Left ventricle myocardium inferior (tissue), 1 donor: Measurements from ENCODE around the gene SNORC. TPM values are rescaled to one million over a fixed set of nuclear protein-coding genes. Genes with fewer than 3 reads are reported as not detected.

Source experiments
- DNase-seq: peaks from one replicate; pipeline ENCODE4 v3.0.0-alpha.2; 2020
- H3K27ac ChIP-seq: fragments of 200-600 bp; replicated peaks from 2 replicates; pipeline ENCODE4 v1.8.0; 2021
- H3K27me3 ChIP-seq: fragments of 200-600 bp; 2 replicates; pipeline ENCODE4 v1.8.0; 2021; ENCODE audit warnings: low read depth
- H3K36me3 ChIP-seq: fragments of 200-600 bp; 2 replicates; pipeline ENCODE4 v1.8.0; 2021
- H3K4me1 ChIP-seq: fragments of 200-600 bp; 2 replicates; pipeline ENCODE4 v1.8.0; 2021
- H3K4me3 ChIP-seq: fragments of 200-600 bp; 2 replicates; pipeline ENCODE4 v1.8.0; 2021; ENCODE audit warnings: mild to moderate bottlenecking, moderate library complexity
- H3K9me3 ChIP-seq: fragments of 200-600 bp; replicated peaks from 2 replicates; pipeline ENCODE4 v1.8.0; 2021
- intact Hi-C: fragments of 100-400 bp; cut with micrococcal nuclease; formaldehyde crosslinking; loops from one replicate; pipeline ENCODE4 v1.11.0; 2022
- total RNA-seq: library from RNA; stranded (reverse); fragmentation: NEBNext Ultra II Directional; extraction: Animal tissue kit (Norgen Biotek cat#: 25700); gene quantifications from one replicate; pipeline ENCODE4 v1.2.1, GENCODE V29; 2021
- TF ChIP-seq, protein P1 (sequence below): fragments of 200-600 bp; IDR thresholded peaks from 2 replicates; pipeline ENCODE4 v1.8.0; 2021; ENCODE audit warnings: antibody characterized with exemption, mild to moderate bottlenecking, borderline replicate concordance
- donor health status: DM: no; HTN: yes; CAD: no; lungs with severe emphysema.

Gene SNORC
- total RNA-seq, 1 donor from 2014 or later, result 1.0 TPM

GRCh38 chr2:232894251-232894650 is 24.2 kb downstream of the SNORC start:
- DNase-seq, result peak; percentile 8
- peaks cover 68% of the 10 kb centered on the region for H3K27me3 ChIP-seq
- intact Hi-C loops, result no loop called here
- H3K4me3 ChIP-seq, result no peak overlapping the region
- no peaks in the 10 kb centered on the region for H3K9me3 ChIP-seq
- TF ChIP-seq, protein P1, sequence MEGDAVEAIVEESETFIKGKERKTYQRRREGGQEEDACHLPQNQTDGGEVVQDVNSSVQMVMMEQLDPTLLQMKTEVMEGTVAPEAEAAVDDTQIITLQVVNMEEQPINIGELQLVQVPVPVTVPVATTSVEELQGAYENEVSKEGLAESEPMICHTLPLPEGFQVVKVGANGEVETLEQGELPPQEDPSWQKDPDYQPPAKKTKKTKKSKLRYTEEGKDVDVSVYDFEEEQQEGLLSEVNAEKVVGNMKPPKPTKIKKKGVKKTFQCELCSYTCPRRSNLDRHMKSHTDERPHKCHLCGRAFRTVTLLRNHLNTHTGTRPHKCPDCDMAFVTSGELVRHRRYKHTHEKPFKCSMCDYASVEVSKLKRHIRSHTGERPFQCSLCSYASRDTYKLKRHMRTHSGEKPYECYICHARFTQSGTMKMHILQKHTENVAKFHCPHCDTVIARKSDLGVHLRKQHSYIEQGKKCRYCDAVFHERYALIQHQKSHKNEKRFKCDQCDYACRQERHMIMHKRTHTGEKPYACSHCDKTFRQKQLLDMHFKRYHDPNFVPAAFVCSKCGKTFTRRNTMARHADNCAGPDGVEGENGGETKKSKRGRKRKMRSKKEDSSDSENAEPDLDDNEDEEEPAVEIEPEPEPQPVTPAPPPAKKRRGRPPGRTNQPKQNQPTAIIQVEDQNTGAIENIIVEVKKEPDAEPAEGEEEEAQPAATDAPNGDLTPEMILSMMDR, result no peak
- no peaks in the 10 kb centered on the region for H3K36me3 ChIP-seq
- no peak overlapping the region for H3K27ac ChIP-seq
- peaks cover 7% of the 10 kb centered on the region for H3K4me1 ChIP-seq

GRCh38 chr2:232894746-232895145 is 24.7 kb downstream of the SNORC start:
- Histone ChIP-seq H3K4me3 (no peak overlapping the region), H3K36me3 (no peaks in the 10 kb centered on the region), H3K4me1 (peaks cover 7% of the 10 kb centered on the region), H3K9me3 (no peaks in the 10 kb centered on the region), H3K27ac (no peak overlapping the region), H3K27me3 (peaks cover 63% of the 10 kb centered on the region)
- intact Hi-C loops, result no loop called here
- TF ChIP-seq, protein P1, result no peak
- DNase-seq, result no peak

DNA sequence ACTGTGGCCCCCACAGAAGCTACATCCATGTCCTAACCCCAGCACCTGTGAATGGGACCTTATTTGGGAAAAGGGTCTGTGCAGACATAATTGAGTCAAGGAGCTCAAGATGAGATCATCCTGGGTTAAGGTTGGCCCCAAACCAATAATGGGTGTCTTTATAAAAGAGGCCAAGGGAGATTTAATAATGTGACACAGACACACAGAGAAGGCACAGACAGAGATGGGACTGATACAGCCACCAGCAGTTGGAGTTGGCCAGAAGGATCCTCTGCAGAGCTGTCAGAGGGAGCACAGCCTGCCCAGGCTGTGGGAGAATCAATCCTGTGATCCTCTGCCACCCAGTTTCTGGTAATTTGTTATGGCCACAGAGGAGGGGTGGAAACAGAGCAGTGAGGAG is 26.0 kb downstream of the SNORC start:
- Histone ChIP-seq H3K36me3 (no peaks in the 10 kb centered on the region), H3K27me3 (peaks cover 55% of the 10 kb centered on the region), H3K4me3 (no peak overlapping the region), H3K4me1 (peaks cover 4% of the 10 kb centered on the region), H3K9me3 (no peaks in the 10 kb centered on the region), H3K27ac (no peak overlapping the region)
- TF ChIP-seq, protein P1, result no peak
- no peak for DNase-seq
- intact Hi-C loops, result no loop called here

DNA sequence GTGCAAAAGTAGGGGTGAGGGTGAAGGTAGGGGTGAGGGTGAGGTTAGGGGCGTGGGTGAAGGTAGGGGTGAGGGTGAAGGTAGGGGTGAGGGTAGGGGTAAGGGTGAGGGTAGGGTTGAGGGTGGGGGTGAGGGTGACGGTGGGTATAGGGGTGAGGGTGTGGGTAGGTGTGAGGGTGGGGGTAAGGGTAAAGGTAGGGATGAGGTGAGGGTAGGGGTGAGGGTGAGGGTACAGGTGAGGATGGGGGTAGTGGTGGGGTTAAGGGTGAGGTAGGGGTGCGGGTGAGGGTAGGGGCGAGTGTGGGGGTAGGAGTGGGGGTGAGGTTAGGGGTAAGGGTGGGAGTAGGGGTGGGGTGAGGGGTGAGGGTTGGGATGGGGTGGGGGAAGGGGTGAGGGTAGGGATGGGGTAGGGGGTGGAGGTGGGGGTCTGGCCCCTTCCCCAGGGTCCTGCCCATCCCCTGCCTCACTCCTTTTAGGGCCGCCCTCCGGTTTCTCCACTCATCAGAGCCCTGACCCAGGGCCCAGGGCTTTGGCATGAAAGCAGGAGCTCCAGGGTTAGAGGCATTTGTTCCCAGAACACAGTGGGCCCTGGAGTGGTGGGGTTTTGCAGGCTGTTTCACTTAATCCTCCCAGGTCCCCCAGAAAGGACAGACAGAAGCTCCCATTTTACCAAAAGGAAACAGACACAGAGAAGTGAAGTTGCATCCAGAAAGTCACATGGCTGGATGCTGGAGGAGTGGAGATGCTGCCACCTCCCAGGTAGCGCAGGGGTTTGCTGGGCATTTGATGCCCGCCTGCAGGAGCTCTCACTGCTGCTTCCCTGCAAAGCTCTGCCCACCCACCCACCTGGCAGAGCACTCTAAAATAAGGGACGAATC is 26.9 kb downstream of the SNORC start:
- no peak for DNase-seq
- Histone ChIP-seq H3K36me3 (no peaks in the 10 kb centered on the region), H3K4me3 (no peak overlapping the region), H3K9me3 (no peaks in the 10 kb centered on the region), H3K27ac (no peak overlapping the region), H3K27me3 (peaks cover 55% of the 10 kb centered on the region), H3K4me1 (no peaks in the 10 kb centered on the region)
- intact Hi-C loops, result no loop called here
- TF ChIP-seq, protein P1, result no peak

DNA sequence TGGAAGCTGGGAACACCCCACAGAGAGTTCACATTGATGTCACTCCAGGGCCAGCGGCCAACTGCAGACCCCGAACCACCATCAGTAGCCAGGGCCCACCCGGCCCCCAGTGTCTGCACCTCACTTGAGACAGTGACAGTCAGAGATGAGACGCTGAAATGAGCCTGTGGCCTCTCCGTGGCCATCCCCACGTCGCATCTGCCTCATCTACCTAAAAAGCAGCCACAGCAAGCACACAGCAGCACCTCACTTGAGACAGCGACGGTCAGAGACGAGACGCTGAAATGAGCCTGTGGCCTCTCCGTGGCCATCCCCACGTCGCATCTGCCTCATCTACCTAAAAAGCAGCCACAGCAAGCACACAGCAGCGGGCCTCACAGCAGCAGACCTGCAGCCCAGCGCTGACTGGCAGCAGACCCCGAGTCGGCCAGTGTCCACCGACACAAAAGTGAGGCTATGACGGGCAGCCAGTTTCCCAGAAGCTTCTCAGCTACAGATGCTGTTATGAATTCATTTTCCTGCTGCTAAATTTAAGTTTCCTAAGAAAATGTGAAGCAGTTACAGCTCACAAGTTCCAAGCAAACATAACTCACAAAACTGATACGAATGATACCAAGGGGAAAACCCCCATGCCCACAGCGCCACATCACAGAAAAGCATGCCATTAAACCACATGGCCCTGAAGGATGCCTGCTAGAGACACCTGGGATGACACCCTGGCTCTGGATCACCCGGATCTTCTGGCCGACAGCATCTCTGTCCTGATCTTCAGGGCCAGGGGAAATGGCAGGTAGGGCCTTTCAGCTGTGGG is 27.7 kb downstream of the SNORC start:
- intact Hi-C loops, result no loop called here
- Histone ChIP-seq H3K27me3 (peaks cover 55% of the 10 kb centered on the region), H3K4me1 (no peaks in the 10 kb centered on the region), H3K27ac (no peak overlapping the region), H3K9me3 (no peaks in the 10 kb centered on the region), H3K36me3 (no peaks in the 10 kb centered on the region), H3K4me3 (no peak overlapping the region)
- TF ChIP-seq, protein P1, result no peak
- DNase-seq, result no peak
